NCI-H2081 (cell line): ENCODE measurements around the gene CREG1.

Experiments
- DNase-seq, 2 experiments: peaks; one replicate each; lab custom pipeline; 2025; lab: John Stamatoyannopoulos, UW

The CREG1 gene

DNA sequence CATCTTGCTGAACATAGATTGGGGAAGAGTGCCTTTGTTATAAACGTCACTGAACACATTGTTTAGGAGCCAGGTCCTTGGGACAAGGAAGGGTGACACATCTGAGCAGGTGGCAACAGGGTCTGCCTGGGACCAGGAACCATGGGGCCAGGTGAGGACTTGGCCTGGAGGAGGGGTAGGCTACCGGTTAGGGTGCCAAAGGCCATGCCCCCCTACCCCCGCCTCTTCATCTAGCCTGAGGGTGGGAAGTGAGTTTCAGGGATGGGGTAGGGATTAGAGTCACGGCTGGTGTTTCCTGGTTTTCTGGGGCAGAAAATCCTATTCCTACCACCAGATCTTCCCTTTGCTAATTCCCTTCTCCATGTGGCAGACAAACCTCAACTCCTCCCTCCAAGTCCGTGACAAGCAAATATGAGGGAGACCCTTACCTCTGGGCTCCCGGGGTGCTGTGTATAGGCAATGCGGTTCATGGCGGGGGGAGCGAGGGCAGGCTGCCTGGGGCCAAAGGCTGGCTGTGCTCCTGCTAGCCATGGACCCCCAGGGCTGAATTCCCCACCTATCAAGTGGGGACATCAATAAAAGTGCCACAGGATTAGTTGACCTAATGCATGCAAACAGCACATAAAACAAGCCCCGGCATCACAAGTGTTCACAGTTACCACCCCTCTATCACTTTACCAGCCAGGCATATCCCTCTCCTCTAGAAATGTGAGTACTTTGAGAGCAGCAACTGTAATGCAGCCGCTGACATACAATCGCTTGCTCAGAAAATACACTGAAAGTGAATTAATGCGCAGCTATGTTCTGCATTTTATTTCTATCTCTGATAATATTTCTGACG is 49.7 kb downstream of the CREG1 start:
- no peak for DNase-seq

DNA sequence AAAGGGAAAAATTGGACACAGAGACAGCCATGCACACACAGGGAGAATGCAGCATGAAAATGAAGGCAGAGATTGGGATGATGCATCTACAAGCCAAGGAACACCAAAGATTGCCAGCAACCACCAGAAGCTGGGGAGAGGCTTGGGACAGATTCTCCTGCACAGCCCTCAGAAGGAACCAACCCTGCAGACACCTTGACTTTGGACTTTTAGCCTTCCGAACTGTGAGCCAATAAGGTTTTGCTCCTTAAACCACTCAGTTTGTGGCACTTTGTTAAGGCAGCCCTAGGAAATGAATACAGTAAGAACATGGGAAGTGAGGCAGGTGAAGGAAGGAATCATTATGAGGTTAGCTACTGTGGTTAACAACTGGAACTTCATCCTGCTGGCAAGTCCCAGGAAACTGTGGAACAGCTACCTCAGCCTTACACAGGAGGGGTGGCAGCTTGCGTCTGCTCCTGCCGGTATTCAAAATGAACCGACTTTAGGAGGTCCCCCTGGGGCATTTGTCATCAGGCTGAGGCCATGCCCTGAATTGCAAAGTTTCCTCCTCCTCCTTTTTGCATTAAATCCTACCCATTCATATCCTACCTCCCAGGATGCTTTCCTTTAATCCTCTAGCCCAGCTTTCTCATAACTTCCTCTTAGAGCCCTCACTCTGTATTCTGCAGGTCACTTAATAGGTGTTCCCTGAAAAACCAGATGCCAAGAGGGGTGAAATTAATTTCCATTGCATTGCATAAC is 50.7 kb downstream of the CREG1 start:
- DNase-seq, result no peak

DNA sequence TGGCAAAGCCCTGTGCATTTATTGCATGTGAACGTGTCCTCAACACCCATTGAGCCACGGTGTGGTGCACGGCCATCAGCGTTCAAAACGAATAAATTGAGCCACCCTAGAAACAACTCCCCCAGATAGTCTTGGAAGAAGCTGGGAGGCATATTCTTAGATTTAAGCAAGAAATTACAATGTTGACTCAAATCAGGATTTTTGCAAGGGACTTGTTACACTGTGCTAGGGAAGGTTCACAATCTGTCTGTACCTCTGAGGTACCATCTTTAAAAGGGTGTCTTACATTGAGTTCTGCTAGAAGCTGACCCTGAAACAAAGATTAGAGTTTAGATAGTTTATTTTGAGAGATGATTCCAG is 51.4 kb downstream of the CREG1 start:
- no peak for DNase-seq

- no peak for DNase-seq
Measured at GRCh38 chr1:167501515-167502191, 51.9 kb downstream of the CREG1 start.

- DNase-seq, result no peak
Measured at GRCh38 chr1:167500283-167500860, 53.2 kb downstream of the CREG1 start.

DNA sequence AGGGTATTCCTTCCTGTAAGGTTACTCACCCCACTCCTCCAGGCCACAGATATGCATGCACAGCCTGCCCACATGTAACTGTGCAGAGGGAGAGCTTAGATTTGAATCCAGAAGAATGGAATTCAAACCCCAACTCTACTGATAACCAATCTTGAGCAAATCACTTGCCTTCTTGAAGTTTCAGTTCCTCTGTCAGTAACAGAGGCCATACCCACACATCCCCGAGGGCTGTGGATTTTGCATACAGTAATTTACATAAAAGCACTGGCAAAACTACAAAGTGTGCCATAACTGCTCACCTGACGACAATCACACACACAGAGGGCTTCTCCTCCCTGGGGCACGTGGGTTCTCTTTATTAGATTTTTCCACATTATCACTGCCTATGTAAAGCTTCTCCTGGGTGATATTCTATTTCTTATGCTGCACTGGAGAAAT is 53.9 kb downstream of the CREG1 start:
- no peak for DNase-seq

- DNase-seq, result no peak
Measured at GRCh38 chr1:167499106-167499505, 54.5 kb downstream of the CREG1 start.

DNA sequence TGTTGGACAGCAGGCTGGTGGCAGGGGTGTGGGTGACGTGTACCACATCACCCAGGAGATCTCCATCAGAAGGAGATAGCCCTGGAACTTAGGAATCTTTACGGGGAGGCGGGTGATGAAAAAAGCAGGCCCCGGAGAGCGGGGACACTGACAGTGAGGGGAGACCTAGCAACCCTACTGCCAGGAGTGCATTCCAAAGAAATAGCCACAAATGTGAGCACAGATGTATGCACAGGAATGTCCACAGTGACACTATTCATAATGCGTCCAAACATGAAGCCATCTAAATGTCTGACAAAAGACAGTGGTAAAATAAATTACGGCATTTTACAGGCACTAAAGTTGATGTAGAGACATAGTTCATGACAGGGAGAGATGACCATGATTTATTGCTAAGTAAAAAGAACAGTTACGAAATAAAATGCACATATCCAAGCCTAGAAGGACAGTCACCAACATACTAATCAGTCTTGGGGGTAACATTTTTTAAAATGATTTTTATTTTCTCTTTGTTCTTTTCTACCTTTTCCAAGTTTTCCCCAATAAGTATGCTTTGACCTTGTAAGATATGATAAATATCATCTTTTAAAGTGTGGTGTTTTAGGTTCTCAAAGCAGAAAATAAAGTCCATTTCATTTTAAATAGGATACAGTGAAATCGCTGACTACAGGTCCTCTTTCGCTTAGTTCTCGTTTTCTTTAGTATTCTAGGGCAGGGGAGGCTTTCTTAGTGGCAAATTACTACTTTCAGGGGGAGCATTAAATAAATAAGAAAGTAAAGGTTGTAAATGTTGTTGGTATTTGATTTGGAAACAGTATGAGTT is 56.6 kb downstream of the CREG1 start:
- no peak for DNase-seq

DNA sequence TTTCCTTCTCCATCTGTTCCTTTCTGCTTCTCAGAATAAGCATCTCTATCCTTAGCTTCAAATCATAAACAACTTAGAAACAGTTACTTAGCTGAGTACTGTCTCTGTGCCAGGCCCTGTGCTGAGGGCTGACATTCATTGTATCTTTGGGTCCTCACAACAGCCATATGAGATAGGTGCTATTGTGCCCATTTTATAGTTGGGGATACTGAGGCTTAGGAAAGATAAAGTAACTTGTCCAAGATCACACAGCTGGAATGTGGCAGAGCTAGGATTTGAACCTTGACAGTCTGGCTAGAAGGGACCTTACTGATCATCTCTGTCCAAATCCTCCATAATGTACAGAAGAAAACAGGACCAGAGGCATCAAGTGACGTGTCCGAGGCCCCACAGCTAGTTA is 60.2 kb downstream of the CREG1 start:
- no peak for DNase-seq

GRCh38 chr1:167492481-167492910 is 61.1 kb downstream of the CREG1 start:
- no peak for DNase-seq

DNA sequence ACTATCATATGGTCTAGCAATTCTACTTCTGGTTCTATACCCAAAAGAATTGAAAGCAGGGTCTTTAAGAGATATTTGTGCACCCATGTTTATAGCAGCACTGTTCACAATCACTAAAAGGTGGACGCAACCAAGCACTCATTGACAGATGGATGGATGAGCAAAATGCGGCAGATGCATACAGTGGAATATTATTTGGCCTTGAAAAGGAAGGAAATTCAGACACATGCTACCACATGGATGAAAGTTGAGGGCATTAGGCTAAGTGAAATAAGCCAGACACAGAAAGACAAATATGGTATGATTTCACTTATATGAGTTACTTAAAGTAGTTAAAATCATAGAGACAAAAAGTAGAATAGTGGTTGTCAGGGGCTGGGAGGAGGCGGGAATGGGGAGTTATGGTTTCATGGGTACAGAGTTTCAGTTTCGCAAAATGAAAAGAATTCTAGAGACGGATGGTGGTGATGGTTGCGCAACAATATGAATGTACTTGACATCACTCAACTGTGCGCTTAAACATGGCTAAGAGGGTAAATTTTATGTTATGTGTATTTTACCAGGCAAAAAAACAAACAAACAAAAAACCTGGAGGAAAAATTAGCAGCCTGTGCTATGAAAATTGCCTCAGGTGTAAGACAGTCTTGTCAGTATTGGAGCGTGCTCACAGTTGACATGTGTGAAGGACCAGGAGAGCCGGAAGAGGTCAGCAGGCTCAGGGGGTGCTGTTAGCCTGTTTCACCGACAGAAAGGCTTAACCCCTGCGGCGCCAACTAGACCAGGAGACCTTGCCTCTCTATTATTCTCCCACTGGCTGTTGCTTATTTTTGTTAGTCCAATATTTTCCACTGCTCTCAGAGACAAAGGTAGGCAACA is 61.7 kb downstream of the CREG1 start:
- no peak for DNase-seq
